Right atrium auricular region (tissue), 2 donors: ENCODE measurements around the gene FFAR3. TPM values are rescaled to one million over a fixed set of nuclear protein-coding genes. Genes with fewer than 3 reads are reported as not detected.

ENCODE experiments used
- DNase-seq: peaks from one replicate; pipeline ENCODE4 v3.0.0-alpha.2; 2019; ENCODE audit warnings: low spot score
- H3K27ac ChIP-seq, 2 donors: fragments of 200-600 bp; sonication (generic); 1 replicate in 1 of 2; 2 replicates in 1 of 2; pipeline ENCODE4 v1.5.1; 2016 to 2019
- H3K27me3 ChIP-seq, 2 donors: fragments of 200-600 bp; sonication (generic); one replicate each; pipeline versions ENCODE4 v1.5.1 to v1.6.0; 2017 to 2019
- H3K36me3 ChIP-seq: fragments of 200-600 bp; sonication (generic); one replicate; pipeline ENCODE4 v1.5.1; 2016
- H3K4me1 ChIP-seq, 2 donors: fragments of 200-600 bp; sonication (generic); one replicate each; pipeline versions ENCODE4 v1.5.1 to v1.6.0; 2017 to 2019
- H3K4me3 ChIP-seq, 2 donors: fragments of 200-600 bp; sonication (generic); 1 replicate in 1 of 2; 2 replicates in 1 of 2; pipeline ENCODE4 v1.5.1; 2017 to 2019; ENCODE audit warnings: mild to moderate bottlenecking in 1 of 2, moderate library complexity in 1 of 2
- H3K9me3 ChIP-seq, 2 donors: fragments of 200-600 bp; sonication (generic); one replicate each; pipeline ENCODE4 v1.5.1; 2019
- CTCF ChIP-seq, 2 donors: fragments of 200-600 bp; sonication (generic); IDR thresholded peaks; one replicate each; pipeline ENCODE4 v1.5.1; 2019; ENCODE audit warnings: antibody characterized with exemption in 2 of 2
- total RNA-seq, 2 donors: library from RNA; depleted of rRNA; stranded (reverse); fragments of >200 nt; gene quantifications; one replicate each; pipeline ENCODE4 v1.1.0, GENCODE V29; 2016

Gene FFAR3
- total RNA-seq, 2 donors from 2014 or later = not detected

GRCh38 chr19:35346193-35347052, 11.8 kb upstream of the FFAR3 start:
- no peak overlapping the region for H3K27ac ChIP-seq
- no peak overlapping the region for H3K4me3 ChIP-seq
- TF ChIP-seq CTCF (IDR thresholded peaks at IDR 0.05) = no peak
- H3K4me1 ChIP-seq = no peaks in the 10 kb centered on the region
- no peak for DNase-seq
- no peaks in the 10 kb centered on the region for H3K9me3 ChIP-seq
- H3K36me3 ChIP-seq = no peaks in the 10 kb centered on the region
- no peaks in the 10 kb centered on the region for H3K27me3 ChIP-seq

- Histone ChIP-seq H3K36me3 (no peaks in the 10 kb centered on the region), H3K27me3 (no peaks in the 10 kb centered on the region), H3K4me1 (no peaks in the 10 kb centered on the region), H3K4me3 (no peak within 1 kb of the TSS), H3K9me3 (no peaks in the 10 kb centered on the region), H3K27ac (no peak within 1 kb of the TSS)
- TF ChIP-seq CTCF (IDR thresholded peaks at IDR 0.05) = no peak
- DNase-seq = no peak
Observed at GRCh38 chr19:35347171-35347929, 10.9 kb upstream of the FFAR3 start, which contains the start of gene FFAR1. Gene FFAR1 (plus strand): TSS chr19:35347902. CDS start chr19:35351552, 3,650 bp downstream.

- DNase-seq = no peak
- Histone ChIP-seq H3K27ac (no peak overlapping the region), H3K36me3 (no peaks in the 10 kb centered on the region), H3K4me1 (no peaks in the 10 kb centered on the region), H3K27me3 (no peaks in the 10 kb centered on the region), H3K4me3 (no peak overlapping the region), H3K9me3 (no peaks in the 10 kb centered on the region)
- no peak for TF ChIP-seq CTCF (IDR thresholded peaks at IDR 0.05)
Observed at GRCh38 chr19:35347930-35348298, 10.3 kb upstream of the FFAR3 start.

- H3K4me1 ChIP-seq = no peaks in the 10 kb centered on the region
- H3K27ac ChIP-seq = no peak overlapping the region
- no peak overlapping the region for H3K4me3 ChIP-seq
- DNase-seq = no peak
- H3K27me3 ChIP-seq = no peaks in the 10 kb centered on the region
- no peaks in the 10 kb centered on the region for H3K36me3 ChIP-seq
- H3K9me3 ChIP-seq = no peaks in the 10 kb centered on the region
- TF ChIP-seq CTCF (IDR thresholded peaks at IDR 0.05) = no peak
Observed at GRCh38 chr19:35348911-35349611, 9.2 kb upstream of the FFAR3 start.

- no peak for DNase-seq
Observed at GRCh38 chr19:35349614-35350521, 8.4 kb upstream of the FFAR3 start.

More at GRCh38 chr19:35349614-35350521, 8.4 kb upstream of the FFAR3 start:
- TF ChIP-seq CTCF (IDR thresholded peaks at IDR 0.05) = no peak
- Histone ChIP-seq H3K36me3 (no peaks in the 10 kb centered on the region), H3K27ac (no peak overlapping the region), H3K9me3 (no peaks in the 10 kb centered on the region), H3K4me1 (no peaks in the 10 kb centered on the region), H3K27me3 (no peaks in the 10 kb centered on the region), H3K4me3 (no peak overlapping the region)
